Stimulated activated CD8-positive, alpha-beta memory T cell treated with anti-CD3 and anti-CD28 coated beads, Interleukin-7, amount 100 ng/mL, for 24 hours (primary cell): ENCODE measurements around the gene DNAH1.

Source experiments
- DNase-seq: peaks from one replicate; pipeline ENCODE4 v3.0.0-alpha.2; 2020; ENCODE audit warnings: low read depth

DNAH1 gene

DNA sequence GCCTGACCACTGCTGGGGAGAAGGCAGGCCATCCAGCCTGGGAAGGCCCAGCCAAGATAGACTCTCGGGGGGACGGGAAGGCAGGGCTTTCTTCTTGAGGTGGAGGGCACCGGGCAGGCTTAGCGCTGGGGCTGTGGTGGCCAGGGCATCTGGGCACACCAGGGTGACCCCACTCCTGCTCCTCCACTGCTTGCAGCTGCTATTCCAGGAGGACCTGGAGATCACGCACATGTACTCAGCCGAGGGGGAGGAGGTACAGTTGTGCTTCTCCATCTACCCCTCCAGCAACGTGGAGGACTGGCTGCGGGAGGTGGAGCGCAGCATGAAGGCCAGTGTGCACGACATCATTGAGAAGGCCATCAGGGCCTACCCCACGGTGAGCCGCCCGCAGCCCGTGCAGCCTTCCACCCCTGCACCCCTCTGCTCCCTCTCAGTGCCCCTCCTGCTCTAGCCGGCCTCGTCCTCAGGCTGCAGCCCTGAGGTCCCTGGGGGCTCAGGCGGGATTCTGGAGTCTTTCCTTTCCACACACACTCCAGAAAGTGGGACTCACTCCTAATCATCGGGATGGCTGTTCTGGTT lies 42.3 kb downstream of the DNAH1 start:
- no peak for DNase-seq

DNA sequence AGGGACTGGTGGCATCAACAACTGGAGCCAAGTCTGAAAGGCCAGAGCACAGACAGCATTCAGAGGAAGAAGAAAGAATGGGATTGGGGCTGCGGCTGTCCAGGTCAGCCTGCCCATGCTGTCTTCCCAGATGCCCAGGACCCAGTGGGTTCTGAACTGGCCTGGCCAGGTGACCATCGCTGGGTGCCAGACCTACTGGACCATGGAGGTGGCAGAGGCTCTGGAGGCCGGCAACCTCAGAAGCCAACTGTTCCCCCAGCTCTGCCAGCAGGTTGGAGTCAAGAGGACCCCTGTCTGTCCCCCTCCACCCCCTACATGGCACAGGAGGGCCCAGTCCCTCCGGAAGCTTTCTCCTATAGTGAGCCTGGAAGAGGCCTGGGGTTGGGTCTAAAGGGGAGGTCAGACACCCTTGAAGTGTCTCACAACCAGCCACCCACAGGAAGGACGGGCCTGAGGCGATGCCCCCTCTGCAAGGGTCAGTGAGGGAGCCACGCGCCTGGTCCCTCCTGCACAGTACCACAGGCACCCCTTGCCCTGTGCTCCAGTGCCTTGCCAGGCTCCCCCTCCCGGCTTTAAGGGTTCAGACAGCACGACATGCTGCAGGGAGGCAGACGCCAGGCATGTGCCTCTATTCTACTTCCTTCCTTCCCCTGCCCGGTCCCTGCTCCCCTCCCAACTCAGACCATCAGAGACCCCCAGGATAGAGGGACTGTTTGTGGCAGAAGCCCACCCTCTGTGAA lies 43.2 kb downstream of the DNAH1 start:
- no peak for DNase-seq

DNA sequence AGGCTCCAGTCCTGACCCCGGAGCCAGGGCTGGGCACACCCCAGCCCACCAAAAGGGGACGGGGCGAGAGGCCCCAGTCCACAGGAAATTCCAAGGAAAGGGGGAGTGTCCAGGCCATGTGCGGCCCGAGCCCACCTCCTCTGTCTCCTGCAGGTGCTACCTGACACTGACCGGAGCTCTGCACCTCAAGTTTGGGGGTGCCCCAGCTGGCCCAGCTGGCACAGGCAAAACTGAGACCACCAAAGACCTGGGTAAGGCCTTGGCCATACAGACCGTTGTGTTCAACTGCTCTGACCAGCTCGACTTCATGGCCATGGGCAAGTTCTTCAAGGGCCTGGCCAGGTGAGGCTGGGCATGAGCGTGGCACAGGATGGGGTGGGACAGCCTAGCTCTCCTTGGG lies 44.9 kb downstream of the DNAH1 start:
- no peak for DNase-seq

DNA sequence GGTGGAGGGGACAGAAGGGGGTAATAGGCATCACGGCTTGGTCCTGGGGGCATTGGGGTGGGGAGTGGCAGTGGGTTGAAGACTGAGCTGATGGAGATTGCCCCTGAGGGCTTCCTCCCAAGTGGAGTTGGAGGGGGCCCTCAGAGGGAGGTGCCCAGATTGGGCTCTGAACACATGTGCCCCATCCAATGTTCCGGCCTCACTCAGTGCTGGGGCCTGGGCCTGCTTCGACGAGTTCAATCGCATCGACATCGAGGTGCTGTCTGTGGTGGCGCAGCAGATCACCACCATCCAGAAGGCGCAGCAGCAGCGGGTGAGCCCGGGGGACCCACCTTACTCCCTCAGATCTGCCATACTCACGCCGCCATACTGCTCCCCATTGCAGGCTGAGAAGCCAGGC lies 45.3 kb downstream of the DNAH1 start:
- no peak for DNase-seq

DNA sequence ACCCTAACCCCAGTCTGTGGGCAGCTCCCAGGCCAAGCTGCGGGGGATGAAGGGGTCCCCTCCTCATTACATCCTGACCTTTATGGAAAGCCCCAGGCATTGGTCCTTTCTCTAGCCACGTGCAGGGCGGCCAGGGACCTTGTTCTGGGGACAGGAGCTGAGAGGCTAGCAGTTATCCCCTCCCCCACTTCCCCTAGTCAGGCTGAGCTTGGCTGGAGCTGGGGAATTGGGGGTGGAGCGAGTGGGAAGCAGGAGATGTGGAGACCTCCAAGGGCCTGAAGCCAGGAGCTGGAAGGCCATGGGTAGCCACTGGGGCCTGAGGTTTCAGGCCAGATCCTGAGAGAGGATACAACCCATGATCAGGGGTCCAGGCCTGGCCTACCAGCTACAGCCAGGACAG lies 45.8 kb downstream of the DNAH1 start:
- DNase-seq = no peak

DNA sequence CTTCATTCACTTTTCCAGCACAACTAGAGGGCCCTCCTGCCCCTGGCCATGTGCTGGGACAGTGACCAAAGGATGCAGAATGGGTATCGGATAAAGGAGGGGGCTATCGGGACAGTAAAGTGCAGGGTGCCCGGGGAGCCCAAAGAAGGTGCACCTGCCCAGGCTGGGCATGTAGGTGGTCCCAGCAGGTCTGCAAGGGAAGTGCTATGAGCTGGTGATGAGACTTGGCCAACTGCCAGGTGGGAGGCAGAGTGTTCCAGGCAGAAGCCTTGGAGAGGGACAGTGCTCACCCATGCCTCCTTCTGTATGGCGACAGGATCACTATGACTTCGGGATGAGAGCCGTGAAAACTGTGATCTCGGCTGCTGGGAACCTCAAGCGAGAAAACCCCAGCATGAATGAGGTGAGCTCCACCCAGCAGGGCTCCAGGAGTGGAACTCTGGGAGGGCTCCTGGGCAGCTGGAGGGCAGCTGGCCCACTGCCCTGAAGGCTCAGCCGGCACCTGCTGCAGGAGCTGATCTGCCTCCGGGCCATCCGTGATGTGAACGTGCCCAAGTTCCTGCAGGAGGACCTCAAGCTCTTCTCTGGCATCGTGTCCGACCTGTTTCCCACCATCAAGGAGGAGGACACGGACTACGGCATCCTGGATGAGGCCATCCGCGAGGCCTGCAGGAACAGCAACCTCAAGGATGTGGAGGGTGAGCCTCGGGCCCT lies 48.4 kb downstream of the DNAH1 start:
- DNase-seq = no peak

DNA sequence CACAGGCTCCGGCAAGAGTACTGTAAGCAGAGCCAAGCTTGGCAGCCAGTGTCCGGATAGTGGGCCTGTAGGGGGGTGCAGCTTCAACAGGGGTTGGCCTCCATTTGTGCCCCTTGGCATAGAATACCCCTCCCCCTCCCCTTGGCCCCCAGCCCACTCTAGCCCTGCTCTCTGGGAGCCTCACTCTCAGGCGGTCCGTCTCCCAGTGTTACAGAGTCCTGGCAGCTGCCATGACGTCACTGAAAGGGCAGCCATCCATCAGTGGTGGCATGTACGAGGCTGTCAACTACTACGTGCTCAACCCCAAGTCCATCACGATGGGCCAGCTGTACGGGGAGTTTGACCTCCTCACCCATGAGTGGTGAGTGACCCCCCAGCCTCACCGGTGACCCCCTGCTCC lies 50.4 kb downstream of the DNAH1 start:
- DNase-seq = no peak

DNA sequence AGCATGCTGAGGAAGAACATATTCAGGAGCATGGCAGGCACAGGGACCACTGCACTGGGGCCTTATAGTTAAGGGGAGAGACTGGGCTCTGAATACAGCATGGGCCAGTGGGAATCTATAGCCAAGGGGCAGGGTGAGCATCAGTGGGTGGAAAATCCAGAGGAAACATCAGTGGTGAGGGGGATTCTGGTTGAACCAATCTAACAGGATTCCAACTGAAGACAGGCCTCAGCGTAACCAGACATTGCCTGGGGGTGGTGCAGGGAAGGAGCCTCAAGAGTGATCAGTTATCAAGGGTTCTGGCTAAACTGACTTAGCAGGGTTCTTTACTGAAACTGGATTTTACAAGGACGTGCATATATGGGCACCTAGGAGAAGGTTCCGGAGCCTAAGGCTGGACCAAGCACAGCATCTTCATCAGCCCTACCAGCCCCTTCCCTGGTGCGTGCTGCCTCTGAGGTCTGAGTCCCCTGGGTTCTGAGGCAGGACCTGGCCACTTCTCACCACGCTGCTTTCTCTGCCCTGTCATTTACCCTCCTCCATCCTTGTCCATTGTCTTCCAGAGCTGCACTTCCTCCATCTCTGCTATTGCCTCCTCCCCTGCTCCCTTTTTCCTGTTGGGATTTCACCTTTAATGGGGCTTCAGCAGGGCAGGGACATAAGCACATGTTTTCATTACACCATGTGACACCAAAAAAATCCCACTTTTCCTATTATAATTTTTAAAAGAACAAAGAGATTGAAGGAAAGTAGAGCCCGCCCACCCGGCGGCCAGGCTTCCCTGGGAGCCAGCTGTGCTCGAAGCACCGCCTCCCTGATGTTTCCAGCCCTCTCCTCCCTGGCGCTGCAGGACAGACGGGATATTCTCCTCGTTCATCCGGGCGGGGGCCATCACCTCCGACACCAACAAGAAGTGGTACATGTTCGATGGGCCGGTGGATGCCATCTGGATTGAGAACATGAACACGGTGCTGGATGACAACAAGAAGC lies 52.1 kb downstream of the DNAH1 start:
- DNase-seq = no peak

DNA sequence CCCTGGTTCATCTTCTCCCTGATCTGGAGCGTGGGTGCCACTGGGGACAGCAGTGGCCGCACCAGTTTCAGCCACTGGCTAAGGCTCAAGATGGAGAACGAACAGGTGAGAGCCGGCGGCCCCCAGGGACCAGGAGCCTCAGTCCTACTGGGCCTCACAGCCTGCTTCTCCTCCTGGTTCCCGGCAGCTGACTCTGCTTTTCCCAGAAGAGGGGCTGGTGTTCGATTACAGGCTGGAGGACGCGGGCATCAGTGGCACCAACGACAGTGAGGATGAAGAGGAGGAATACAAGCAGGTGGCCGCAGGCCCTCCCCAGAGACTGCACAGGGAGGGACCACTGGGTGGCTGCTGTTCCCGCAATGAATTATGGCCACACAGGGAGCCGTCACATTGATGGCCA lies 54.4 kb downstream of the DNAH1 start:
- DNase-seq = no peak

DNA sequence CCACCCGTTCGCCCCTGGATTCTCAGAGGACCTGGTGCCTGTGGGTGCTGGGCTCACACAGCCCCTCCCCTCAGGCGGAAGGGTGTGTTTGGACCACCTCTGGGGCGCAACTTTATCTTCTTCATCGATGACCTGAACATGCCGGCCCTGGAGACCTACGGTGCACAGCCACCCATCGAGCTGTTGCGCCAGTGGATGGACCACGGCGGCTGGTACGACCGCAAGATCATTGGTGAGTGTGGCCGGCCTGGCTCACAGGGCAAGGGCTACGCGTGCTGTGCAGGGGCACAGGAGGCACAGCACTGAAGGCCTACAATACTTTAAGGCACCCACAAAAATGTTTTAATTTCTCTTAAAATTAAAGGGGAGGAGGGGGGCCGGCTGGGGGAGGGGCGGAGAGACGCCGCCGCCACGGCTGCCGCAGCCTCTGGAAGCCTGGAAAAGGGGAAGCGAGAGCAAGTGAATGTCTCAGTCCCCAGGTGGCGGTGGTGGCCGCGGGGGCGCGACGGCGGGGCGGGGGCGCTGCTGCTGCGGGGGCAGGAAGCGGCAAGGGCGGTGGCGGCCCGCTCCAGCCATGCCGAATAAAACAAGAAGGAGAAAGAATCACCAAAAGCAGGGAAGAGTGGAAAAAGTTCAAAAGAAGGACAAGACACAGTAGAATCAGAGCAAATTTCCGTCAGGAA lies 56.8 kb downstream of the DNAH1 start:
- no peak for DNase-seq

DNA sequence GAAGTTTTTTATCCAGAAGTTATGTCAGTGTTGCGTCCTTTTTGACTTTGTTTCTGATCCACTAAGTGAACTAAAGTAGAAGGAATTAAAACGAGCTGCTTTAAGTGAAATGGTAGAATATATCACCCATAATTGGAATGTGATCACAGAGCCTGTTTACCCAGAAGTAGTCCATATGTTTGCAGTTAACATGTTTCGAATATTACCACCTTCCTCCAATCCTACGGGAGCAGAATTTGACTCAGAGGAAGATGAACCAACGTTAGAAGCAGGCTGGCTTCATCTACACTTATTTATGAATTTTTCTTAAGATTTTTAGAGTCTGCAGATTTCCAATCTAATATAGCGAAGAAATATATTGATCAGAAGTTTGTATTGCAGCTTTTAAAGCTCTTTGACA lies 57.6 kb downstream of the DNAH1 start:
- no peak for DNase-seq

DNA sequence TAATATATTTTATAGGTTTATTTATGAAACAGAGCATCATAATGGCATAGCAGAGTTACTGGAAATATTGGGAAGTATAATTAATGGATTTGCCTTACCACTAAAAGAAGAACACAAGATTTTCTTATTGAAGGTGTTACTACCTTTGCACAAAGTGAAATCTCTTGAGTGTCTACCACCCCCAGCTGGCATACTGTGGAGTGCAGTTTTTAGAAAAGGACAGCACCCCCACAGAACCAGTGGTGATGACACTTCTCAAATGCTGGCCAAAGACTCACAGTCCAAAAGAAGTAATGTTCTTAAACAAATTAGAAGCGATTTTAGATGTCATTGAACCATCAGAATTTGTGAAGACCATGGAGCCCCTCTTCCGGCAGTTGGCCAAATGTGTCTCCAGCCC lies 58.1 kb downstream of the DNAH1 start:
- DNase-seq = no peak

DNA sequence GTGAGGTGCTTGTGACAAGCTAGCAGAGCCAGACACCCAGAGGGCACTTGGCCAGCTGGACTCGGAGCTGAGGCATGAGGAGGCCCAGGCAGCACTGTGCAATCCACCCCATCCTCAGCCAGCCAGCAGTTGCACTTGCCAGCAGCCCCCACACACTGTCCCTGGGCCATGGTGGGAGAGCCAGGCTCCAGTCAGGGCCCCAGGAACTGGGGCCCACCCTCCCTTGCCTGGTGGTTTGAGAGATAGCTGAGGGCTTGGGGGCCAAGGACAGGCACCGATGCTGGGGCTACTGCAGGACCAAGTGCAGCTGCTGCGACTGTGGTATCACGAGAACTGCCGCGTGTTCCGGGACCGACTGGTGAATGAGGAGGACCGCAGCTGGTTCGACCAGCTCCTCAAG lies 63.5 kb downstream of the DNAH1 start:
- no peak for DNase-seq

DNA sequence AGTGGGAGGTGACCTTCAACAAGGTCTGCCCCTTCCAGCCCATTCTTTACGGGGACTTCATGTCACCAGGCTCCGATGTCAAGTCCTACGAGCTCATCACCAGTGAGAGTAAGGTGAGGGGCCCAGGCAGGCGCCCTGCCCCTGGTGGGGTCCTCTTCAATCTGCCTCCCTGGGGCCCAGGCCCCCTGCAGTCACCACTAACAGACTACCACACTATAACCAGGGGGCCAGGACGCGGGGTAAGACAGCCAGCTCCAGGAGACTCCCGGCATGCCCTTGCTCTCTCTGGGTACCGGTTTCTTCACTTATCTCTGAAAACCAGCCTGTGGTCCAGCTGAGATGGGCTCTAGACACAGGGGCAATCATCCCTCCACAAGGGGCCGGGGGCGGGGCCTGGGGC lies 63.9 kb downstream of the DNAH1 start:
- no peak for DNase-seq

DNA sequence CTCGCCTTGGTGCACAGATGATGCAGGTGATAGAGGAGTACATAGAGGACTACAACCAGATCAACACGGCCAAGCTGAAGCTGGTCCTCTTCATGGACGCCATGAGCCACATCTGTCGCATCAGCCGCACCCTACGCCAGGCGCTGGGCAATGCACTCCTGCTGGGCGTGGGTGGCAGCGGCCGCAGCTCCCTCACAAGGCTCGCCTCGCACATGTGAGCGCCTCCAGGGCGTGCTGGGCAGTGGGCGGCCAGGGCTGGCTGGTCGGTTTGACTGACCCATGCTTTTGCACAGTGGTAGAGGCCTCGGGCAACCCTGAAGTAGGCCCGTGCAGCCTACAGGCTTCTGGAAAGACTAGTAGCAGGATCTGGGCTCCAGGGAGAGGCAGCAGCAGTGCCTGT lies 65.5 kb downstream of the DNAH1 start:
- DNase-seq = no peak

DNA sequence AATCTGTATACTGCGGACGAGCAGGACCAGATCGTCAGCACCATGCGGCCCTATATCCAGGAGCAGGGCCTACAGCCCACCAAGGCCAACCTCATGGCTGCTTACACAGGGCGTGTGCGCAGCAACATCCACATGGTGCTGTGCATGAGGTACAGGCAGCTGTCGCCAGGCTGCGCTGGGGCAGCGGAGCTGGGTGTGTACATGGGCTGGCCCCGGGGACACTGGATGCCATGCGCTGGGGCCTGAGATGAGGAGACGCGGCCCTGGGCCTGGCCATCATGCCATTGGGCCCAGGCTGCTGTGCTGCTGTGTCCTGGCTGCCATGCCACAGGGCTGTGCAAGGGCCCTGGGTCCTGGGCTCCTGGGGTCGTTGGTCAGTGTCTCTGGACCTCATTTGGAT lies 67.3 kb downstream of the DNAH1 start:
- DNase-seq = no peak

DNA sequence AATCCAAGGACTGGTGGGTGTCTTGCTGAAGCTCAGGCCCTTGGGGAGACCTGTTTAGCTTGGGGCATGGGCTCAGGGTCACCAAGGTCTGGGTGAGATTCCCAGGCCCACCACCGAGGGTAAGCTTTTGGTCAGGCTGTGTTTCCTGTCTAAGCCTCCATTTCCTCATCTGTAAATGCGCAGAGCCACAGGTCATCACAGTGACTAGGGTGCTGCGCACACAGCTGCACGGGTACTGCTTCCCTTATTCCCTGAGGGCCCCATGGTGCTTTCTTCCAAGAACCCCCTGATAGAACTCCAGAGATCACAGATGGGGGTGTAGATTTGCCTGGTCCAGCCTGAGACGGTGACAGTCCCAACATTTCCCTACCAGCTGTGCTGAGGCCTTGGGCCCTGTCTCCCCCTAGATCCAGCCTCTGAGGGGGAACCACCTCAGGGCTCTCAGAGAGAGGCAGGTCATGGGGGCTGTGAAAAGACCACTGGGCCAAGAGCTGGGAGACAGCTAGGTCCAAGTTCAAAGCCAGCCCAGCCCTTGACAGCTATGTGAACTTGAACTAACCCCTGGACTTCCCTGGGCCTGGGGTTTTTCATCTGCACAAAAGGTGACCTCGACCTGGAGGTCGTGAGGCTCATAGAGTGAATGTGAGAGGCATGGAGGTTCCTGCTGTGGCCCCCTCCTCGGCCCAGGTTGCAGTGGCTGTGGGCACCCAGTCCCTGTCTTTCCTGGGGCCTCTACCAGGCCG lies 68.1 kb downstream of the DNAH1 start:
- no peak for DNase-seq

DNA sequence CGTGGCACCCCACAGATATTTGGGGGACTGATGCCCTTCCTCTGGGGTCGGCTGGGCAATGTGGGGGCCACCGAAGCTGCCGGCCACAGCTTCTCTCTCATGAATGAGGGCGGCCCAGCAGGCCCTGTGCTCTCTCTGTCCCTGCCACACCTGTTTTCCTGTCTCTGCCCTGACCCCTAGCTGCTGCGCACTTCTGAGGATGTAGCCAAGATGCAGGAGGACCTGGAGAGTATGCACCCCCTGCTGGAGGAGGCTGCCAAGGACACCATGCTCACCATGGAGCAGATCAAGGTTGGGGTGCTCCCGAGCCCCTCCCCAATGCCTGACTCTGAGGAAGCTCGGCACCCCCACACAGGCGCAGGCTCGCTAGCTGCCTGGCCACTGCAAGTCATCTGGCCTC lies 69.0 kb downstream of the DNAH1 start:
- DNase-seq = no peak

DNA sequence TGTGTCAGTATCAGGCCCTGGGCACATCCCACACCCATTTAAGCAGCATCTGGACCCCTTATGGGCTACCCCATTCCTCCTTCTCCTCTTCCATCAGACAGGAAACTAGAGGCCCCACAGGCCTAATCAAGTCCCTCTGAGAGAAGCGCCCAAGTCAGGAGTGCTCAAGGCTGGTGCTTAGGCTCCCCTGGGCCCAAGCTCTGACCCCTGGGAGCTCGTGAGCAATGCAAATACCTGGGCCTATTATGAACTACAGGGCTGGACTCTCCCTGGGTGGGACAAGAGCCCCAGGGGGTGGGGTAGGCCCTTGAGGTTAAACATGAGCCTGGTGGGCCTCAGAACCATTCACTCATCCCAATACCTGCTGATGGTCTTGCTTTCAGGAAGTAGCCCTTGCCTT lies 71.4 kb downstream of the DNAH1 start:
- DNase-seq = no peak

DNA sequence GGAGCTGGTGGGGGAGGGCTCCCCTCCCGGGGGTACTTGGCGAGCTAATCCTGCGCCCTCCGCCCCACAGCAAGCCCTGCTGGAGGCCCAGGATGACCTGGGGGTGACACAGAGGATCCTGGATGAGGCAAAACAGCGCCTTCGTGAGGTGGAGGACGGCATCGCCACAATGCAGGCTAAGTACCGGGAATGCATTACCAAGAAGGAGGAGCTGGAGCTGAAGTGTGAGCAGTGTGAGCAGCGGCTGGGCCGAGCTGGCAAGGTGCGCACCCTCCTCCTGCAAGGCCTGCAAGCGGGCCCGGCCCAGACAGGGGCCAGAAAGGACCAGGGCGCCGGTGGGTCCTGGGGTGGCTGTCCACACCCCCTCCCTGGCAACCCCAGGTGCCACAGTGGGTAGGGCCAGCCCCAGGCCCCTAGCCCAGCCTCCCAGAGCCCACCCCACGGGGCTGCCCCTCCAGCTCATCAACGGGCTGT lies 72.3 kb downstream of the DNAH1 start:
- DNase-seq = no peak

DNA sequence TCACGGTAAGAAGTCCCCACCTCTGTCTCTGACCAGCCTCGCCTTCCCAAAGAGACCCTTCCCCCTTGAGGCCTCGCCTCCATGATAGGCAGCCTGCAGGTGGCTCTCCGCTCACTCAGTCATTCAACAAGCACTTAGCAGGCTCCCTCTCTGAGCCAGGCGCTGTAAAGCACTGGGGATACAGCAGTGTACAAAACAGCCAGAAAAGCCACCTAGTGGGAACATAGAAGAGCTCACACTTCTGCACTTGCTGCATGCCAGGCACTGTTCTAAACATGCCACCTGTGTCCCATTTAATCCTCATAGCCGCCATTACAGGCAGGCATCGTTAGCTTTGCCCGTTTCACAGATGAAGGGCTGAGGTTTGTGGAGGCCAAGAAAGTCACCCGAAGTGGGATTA lies 72.8 kb downstream of the DNAH1 start:
- DNase-seq = no peak
